HepG2 (cell line): ENCODE data around the gene USP34.

ENCODE experiments used
- ZNF335 ChIP-seq: sonication (generic); formaldehyde crosslinking; IDR thresholded peaks from 2 replicates; pipeline ENCODE4 v1.4.0; 2020; ENCODE audit warnings: missing genetic modification reagents
- ZNF879 ChIP-seq: sonication (generic); formaldehyde crosslinking; IDR thresholded peaks from 2 replicates; pipeline ENCODE4 v1.8.1; 2023; ENCODE audit warnings: missing genetic modification reagents
- TF ChIP-seq, protein P1 (sequence below): sonication (generic); formaldehyde crosslinking; IDR thresholded peaks from 2 replicates; pipeline ENCODE4 v1.4.0; 2020; ENCODE audit warnings: missing genetic modification reagents
- TF ChIP-seq, protein P2 (sequence below): sonication (generic); formaldehyde crosslinking; IDR thresholded peaks from 2 replicates; pipeline ENCODE4 v1.4.0; 2020; ENCODE audit warnings: mild to moderate bottlenecking, missing genetic modification reagents

DNA sequence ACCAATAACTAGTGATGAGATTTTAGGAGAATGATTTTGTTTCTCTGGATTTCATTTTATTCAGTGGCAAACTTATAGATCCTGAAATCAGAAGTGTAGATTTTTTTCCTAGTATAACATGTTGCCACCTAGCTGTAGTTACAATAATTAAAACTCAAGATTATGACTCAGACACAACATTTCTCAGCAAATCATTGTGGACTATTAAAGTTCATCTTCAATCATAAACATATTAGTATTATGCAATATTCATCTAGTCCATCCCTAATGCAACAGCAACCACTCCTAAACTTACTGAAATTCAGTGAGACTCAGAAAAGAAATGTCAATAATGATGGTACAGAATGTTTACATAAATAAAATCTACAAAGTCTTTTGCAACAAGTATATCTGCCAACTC lies 51.3 kb downstream of the USP34 start:
- TF ChIP-seq, protein P1, sequence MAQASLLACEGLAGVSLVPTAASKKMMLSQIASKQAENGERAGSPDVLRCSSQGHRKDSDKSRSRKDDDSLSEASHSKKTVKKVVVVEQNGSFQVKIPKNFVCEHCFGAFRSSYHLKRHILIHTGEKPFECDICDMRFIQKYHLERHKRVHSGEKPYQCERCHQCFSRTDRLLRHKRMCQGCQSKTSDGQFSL (CRISPR knock-in tag): no peak
- TF ChIP-seq ZNF335 (CRISPR knock-in tag) (no peak), ZNF879 (CRISPR knock-in tag) (no peak)
- TF ChIP-seq, protein P2, sequence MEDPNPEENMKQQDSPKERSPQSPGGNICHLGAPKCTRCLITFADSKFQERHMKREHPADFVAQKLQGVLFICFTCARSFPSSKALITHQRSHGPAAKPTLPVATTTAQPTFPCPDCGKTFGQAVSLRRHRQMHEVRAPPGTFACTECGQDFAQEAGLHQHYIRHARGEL (CRISPR knock-in tag): no peak
